ENCODE measurements around the gene MGMT.

- TF ChIP-seq CTCF (IDR thresholded peaks at IDR 0.05) (no peak), POLR2AphosphoS5 (IDR thresholded peaks at IDR 0.05) (no peak)
Measured at GRCh38 chr10:129653861-129654260, 186.8 kb downstream of the MGMT start.
